ENCODE results near the gene MBOAT7. TPM values are rescaled to one million over a fixed set of nuclear protein-coding genes. Genes with fewer than 3 reads are reported as not detected.
"Not testable (repeated sequence)": the region's sequence is repeated elsewhere in the genome, so short reads cannot be mapped to it uniquely, and the experiment has no call there.

Gene MBOAT7
- total RNA-seq, 1 donor from 2014 or later, result 65.5 TPM

DNA sequence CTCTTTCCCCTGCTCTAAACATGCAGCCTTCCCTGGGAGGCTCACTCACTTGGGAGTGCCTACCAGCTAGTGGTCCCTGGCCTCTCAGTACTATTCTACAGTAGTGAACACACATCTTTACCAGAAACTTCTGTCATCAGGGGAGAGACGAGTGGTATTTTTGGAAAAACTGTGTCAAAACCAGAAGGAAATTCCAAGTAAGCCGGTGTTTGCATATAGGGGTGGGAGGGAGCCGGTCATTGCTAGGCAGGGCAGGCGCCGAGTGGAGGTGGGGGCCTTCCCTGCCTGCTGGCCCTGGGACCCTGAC lies 18.2 kb upstream of the MBOAT7 start:
- H3K9me3 ChIP-seq, result no peaks in the 10 kb centered on the region
- peak overlapping the region; percentile 86 for H3K27ac ChIP-seq
- H3K36me3 ChIP-seq, result peaks cover 56% of the 10 kb centered on the region
- peak in 1 of 2 donors; percentile 3 for ATAC-seq
- peak overlapping the region; percentile 37 for H3K4me3 ChIP-seq
- peaks cover 90% of the 10 kb centered on the region for H3K4me1 ChIP-seq
- H3K27me3 ChIP-seq (ENCODE audit: low read depth), result no peaks in the 10 kb centered on the region
- DNase-seq, result no peak
- intact Hi-C loops (cut with DNase I), result no loop called here
- TF ChIP-seq CTCF (IDR thresholded peaks at IDR 0.05), result no peak

- intact Hi-C loops (cut with DNase I); H3K9me3 ChIP-seq; H3K27me3 ChIP-seq (ENCODE audit: low read depth); ATAC-seq: not testable (repeated sequence)
- H3K27ac ChIP-seq, result peak overlapping the region; percentile 86
- H3K36me3 ChIP-seq, result peaks cover 61% of the 10 kb centered on the region
- peaks cover 94% of the 10 kb centered on the region for H3K4me1 ChIP-seq
- H3K4me3 ChIP-seq, result peak overlapping the region; percentile 37
- DNase-seq, result peak; percentile 69
Observed at GRCh38 chr19:54207193-54207592, 17.8 kb upstream of the MBOAT7 start.

DNA sequence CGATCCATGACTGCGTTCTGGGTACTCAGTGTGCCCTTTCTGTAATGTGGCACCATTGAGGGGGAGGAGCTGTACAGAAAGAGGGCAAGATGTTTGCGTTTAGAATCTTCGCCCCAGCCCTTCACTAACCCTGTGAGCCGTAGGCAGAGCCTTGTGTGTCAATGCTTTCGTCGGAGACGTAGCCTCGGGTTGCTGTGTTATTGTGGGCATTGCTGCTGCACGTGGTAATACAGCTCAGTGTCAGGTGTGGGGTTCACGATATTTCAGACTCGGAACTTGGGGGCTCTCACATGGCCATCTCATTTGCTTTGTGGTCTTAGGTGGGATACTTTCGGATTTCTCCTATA lies 17.4 kb upstream of the MBOAT7 start:
- H3K27me3 ChIP-seq (ENCODE audit: low read depth), result no peaks in the 10 kb centered on the region
- H3K36me3 ChIP-seq, result peaks cover 65% of the 10 kb centered on the region
- peaks cover 98% of the 10 kb centered on the region for H3K4me1 ChIP-seq
- no peaks in the 10 kb centered on the region for H3K9me3 ChIP-seq
- peak overlapping the region; percentile 86 for H3K27ac ChIP-seq
- DNase-seq (no peak), ATAC-seq (no peak)
- intact Hi-C loops (cut with DNase I), result no loop called here
- peak overlapping the region; percentile 37 for H3K4me3 ChIP-seq
- no peak for TF ChIP-seq CTCF (IDR thresholded peaks at IDR 0.05)

- peaks cover 100% of the 10 kb centered on the region for H3K4me1 ChIP-seq
- H3K4me3 ChIP-seq, result peak overlapping the region; percentile 37
- no peak for ATAC-seq
- H3K36me3 ChIP-seq, result peaks cover 70% of the 10 kb centered on the region
- TF ChIP-seq CTCF (IDR thresholded peaks at IDR 0.05), result no peak
- no peaks in the 10 kb centered on the region for H3K9me3 ChIP-seq
- intact Hi-C loops (cut with DNase I), result no loop called here
- H3K27me3 ChIP-seq (ENCODE audit: low read depth), result no peaks in the 10 kb centered on the region
- peak; percentile 64 for DNase-seq
- H3K27ac ChIP-seq, result peak overlapping the region; percentile 86
Observed at GRCh38 chr19:54206030-54206830, 16.9 kb upstream of the MBOAT7 start.

DNA sequence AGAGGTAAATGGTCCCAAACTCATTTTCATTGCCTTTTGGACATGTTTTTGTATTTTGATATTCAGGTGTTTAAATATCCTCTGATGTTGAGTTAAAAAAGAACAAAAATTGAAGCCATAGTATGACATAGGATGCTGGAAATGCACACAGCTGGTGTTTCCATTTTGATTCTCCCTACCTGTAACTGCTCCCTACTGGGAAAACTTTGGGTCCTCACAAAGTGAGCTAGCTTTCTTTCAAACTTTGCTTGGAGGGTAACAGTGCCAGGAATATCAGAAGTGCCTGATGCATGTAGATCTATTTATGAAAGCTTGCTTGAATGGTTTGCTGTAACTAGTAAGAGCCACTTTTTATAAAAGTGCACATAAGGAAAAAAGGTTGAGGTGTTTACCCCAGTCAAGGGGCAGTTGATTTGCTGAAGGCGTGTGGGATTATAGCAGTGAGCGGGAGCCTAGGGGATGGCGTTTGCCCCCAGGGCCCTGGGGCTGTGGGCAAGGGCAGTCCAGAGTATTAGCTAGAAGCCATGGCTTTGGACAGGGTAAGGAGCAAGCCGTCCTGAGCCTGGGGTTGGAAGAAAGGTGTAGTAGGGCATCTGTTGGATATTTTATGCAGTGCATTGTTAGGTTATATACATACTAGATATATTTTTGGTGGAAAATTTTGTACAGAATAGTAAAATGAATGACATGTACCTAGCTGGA lies 15.5 kb upstream of the MBOAT7 start:
- no peak for DNase-seq
- Histone ChIP-seq H3K4me1 (peaks cover 90% of the 10 kb centered on the region), H3K27me3 (ENCODE audit: low read depth) (no peaks in the 10 kb centered on the region), H3K4me3 (peak overlapping the region; percentile 69), H3K36me3 (peaks cover 70% of the 10 kb centered on the region), H3K27ac (peak overlapping the region; percentile 46), H3K9me3 (no peaks in the 10 kb centered on the region)
- no peak for ATAC-seq
- intact Hi-C loops (cut with DNase I), result no loop called here
- TF ChIP-seq CTCF (IDR thresholded peaks at IDR 0.05), result no peak

DNA sequence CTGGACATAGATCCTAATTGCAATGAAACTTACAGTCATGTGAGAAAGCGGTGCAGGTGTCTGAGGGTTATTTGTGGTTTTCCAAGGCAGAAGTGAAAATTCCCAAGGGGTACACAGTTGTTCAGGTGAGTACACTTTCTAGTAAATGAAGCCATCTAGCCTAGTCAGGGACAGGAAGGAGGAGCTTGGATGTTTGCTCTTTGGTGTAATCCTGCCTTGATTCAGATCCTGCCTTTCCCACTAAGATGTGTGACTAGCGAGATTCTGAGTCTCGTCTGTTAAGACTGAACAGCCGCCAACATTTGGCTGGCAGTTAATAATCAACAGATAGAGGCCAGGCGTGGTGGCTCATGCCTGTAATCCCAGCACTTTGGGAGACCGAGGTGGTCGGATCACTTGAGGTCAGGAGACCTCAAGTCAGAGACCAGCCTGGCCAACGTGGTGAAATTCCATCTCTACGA lies 13.8 kb upstream of the MBOAT7 start:
- H3K4me3 ChIP-seq, result peak overlapping the region; percentile 69
- H3K27me3 ChIP-seq (ENCODE audit: low read depth), result no peaks in the 10 kb centered on the region
- DNase-seq (no peak), ATAC-seq (no peak)
- H3K4me1 ChIP-seq, result peaks cover 77% of the 10 kb centered on the region
- H3K9me3 ChIP-seq, result no peaks in the 10 kb centered on the region
- TF ChIP-seq CTCF (IDR thresholded peaks at IDR 0.05), result no peak
- peak overlapping the region; percentile 26 for H3K27ac ChIP-seq
- intact Hi-C loops (cut with DNase I), result no loop called here
- peaks cover 69% of the 10 kb centered on the region for H3K36me3 ChIP-seq

Data from lower lobe of right lung (tissue), 2 donors.